ENCODE data around the gene SAMD14. TPM values are rescaled to one million over a fixed set of nuclear protein-coding genes. Genes with fewer than 3 reads are reported as not detected.

SAMD14 gene
- polyA plus RNA-seq, 2 of the 4 experiments (the other 2 are of a cell fraction), result 0.12 to 0.75 TPM

GRCh38 chr17:50167371-50167770, 37.4 kb upstream of the SAMD14 start:
- no peaks in the 10 kb centered on the region for H3K9me3 ChIP-seq
- H3K4me2 ChIP-seq, result no peak overlapping the region
- ATAC-seq (no peak), FAIRE-seq (no peak), DNase-seq (ENCODE audit: low read depth in 1 of 2, low spot score in 1 of 2) (no peak)
- peak overlapping the region in 1 of 2 experiments; percentile 33; a peak in 1 of 6 replicates for H3K27ac ChIP-seq
- ChIA-PET POLR2A (no interaction called here), CTCF (interaction anchor here (0.6 to 17.0 kb wide), 10 partner anchors 10 to 128 kb away, joined by 3 to 817 read pairs (median 35); partner anchors contain the start of genes COL1A1, PPP1R9B and TMEM92)
- H3K4me1 ChIP-seq, result peaks cover 16% of the 10 kb centered on the region; the same call in 2 of the 3 replicates
- WGBS (ENCODE audit: missing lambda C conversion rate), result 79% methylated on average over 19 of the region's 19 CpGs
- H3K4me3 ChIP-seq, result no peak overlapping the region
- TF ChIP-seq, protein P1, sequence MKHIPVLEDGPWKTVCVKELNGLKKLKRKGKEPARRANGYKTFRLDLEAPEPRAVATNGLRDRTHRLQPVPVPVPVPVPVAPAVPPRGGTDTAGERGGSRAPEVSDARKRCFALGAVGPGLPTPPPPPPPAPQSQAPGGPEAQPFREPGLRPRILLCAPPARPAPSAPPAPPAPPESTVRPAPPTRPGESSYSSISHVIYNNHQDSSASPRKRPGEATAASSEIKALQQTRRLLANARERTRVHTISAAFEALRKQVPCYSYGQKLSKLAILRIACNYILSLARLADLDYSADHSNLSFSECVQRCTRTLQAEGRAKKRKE (CRISPR knock-in tag; IDR thresholded peaks at IDR 0.05; ENCODE audit: low read depth), result no peak

- DNase-seq (ENCODE audit: low read depth in 1 of 2, low spot score in 1 of 2), result no peak
- no peak overlapping the region for H3K4me3 ChIP-seq
- no peak overlapping the region for H3K4me2 ChIP-seq
- CTCF ChIA-PET, result interaction anchor here (0.7 to 17.0 kb wide), 11 partner anchors 8 to 130 kb away, joined by 4 to 817 read pairs (median 15); partner anchors contain the start of genes COL1A1 and PPP1R9B
- peak overlapping the region in 1 of 2 experiments; percentile 37; a peak in 2 of 6 replicates for H3K27ac ChIP-seq
- no peaks in the 10 kb centered on the region for H3K9me3 ChIP-seq
- H3K4me1 ChIP-seq, result peaks cover 20% of the 10 kb centered on the region; the same call in 2 of the 3 replicates
- no peak for FAIRE-seq
- TF ChIP-seq FOSB (CRISPR knock-in tag; IDR thresholded peaks at IDR 0.05) (no peak), CBX8 (IDR thresholded peaks at IDR 0.05) (no peak)
- TF ChIP-seq, protein P2, sequence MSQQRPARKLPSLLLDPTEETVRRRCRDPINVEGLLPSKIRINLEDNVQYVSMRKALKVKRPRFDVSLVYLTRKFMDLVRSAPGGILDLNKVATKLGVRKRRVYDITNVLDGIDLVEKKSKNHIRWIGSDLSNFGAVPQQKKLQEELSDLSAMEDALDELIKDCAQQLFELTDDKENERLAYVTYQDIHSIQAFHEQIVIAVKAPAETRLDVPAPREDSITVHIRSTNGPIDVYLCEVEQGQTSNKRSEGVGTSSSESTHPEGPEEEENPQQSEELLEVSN (IDR thresholded peaks at IDR 0.05; ENCODE audit: borderline replicate concordance, low read depth), result no peak
- no peak for ATAC-seq
- 69% methylated on average over 4 of the region's 7 CpGs for WGBS (ENCODE audit: missing lambda C conversion rate)
- POLR2A ChIA-PET, result interaction anchor here (1.8 kb wide), 1 partner anchor 15 kb away, joined by 8 read pairs; no protein-coding TSS in a partner anchor
Observed at GRCh38 chr17:50166518-50167181, 36.7 kb upstream of the SAMD14 start.

DNA sequence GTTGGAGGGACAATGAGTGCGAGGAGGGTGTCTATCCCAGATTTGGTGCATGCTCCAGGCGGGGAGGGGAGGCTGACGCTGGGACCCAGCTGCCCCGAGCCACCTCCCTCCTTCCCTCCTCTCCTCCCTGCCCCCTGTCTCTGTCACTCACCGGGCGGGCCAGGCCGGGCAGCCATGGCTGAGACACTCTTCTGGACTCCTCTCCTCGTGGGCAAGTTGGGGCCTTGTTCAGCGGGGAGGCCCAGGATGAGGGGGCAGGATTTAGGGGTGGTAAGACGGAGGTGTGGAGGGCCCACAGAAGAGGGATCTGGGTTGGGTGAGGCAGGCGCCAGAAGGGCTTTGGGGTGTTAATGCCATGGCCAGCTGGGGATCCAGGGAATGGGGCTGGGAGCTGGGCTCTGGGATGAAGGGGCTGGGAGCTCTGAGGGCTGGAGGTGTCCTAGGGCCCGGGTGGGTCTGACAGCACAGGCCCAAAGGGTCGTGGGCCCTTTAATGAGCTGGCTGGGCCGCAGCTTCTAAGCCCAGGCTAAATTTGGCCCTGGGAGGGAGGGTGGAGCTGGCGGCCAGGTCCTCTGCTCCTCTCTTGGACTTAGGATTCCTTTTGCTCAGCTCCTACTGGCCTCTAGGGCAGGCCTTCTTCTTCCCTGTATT, 36.0 kb upstream of the SAMD14 start, which contains the start of gene SGCA:
Gene SGCA (plus strand): TSS at position 139 of the 651 bp plus-strand sequence. CDS start 36 bp downstream, at position 175.
- Histone ChIP-seq H3K9me3 (no peaks in the 10 kb centered on the region), H3K27ac (peak within 1 kb of the TSS in 1 of 2 experiments; percentile 37; a peak in 2 of 6 replicates), H3K4me3 (no peak within 1 kb of the TSS), H3K4me2 (no peak within 1 kb of the TSS), H3K4me1 (peaks cover 17% of the 10 kb centered on the region; the same call in 2 of the 3 replicates)
- FAIRE-seq (no peak), ATAC-seq (no peak), DNase-seq (ENCODE audit: low read depth in 1 of 2, low spot score in 1 of 2) (no peak)
- POLR2A ChIA-PET, result interaction anchor here (1.8 kb wide), 1 partner anchor 14 kb away, joined by 8 read pairs; no protein-coding TSS in a partner anchor
- no peak for TF ChIP-seq BCL3 (IDR thresholded peaks at IDR 0.05)
- no peak for TF ChIP-seq KDM5A (IDR thresholded peaks at IDR 0.05)
- TF ChIP-seq HEYL (CRISPR knock-in tag; IDR thresholded peaks at IDR 0.05), result no peak
- no peak for TF ChIP-seq BHLHE40 (IDR thresholded peaks at IDR 0.05; ENCODE audit: low read depth, low read length)
- TF ChIP-seq FOSB (CRISPR knock-in tag; IDR thresholded peaks at IDR 0.05), result no peak
- TF ChIP-seq NR3C1 (IDR thresholded peaks at IDR 0.05), result no peak
- TF ChIP-seq, protein P3, sequence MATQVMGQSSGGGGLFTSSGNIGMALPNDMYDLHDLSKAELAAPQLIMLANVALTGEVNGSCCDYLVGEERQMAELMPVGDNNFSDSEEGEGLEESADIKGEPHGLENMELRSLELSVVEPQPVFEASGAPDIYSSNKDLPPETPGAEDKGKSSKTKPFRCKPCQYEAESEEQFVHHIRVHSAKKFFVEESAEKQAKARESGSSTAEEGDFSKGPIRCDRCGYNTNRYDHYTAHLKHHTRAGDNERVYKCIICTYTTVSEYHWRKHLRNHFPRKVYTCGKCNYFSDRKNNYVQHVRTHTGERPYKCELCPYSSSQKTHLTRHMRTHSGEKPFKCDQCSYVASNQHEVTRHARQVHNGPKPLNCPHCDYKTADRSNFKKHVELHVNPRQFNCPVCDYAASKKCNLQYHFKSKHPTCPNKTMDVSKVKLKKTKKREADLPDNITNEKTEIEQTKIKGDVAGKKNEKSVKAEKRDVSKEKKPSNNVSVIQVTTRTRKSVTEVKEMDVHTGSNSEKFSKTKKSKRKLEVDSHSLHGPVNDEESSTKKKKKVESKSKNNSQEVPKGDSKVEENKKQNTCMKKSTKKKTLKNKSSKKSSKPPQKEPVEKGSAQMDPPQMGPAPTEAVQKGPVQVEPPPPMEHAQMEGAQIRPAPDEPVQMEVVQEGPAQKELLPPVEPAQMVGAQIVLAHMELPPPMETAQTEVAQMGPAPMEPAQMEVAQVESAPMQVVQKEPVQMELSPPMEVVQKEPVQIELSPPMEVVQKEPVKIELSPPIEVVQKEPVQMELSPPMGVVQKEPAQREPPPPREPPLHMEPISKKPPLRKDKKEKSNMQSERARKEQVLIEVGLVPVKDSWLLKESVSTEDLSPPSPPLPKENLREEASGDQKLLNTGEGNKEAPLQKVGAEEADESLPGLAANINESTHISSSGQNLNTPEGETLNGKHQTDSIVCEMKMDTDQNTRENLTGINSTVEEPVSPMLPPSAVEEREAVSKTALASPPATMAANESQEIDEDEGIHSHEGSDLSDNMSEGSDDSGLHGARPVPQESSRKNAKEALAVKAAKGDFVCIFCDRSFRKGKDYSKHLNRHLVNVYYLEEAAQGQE (IDR thresholded peaks at IDR 0.05), result no peak
- no peak for TF ChIP-seq TP53 (CRISPR knock-in tag; IDR thresholded peaks at IDR 0.05)
- CTCF ChIA-PET, result interaction anchor here (0.5 to 17.0 kb wide), 12 partner anchors 8 to 461 kb away, joined by 3 to 817 read pairs (median 8); partner anchors contain the start of genes COL1A1 and PPP1R9B
- 62% methylated on average over 15 of the region's 15 CpGs for WGBS (ENCODE audit: missing lambda C conversion rate)

Measured in A549 (cell line).